ENCODE data around the gene CORO2B.
"Not testable (repeated sequence)": the region's sequence is repeated elsewhere in the genome, so short reads cannot be mapped to it uniquely, and the experiment has no call there.

DNA sequence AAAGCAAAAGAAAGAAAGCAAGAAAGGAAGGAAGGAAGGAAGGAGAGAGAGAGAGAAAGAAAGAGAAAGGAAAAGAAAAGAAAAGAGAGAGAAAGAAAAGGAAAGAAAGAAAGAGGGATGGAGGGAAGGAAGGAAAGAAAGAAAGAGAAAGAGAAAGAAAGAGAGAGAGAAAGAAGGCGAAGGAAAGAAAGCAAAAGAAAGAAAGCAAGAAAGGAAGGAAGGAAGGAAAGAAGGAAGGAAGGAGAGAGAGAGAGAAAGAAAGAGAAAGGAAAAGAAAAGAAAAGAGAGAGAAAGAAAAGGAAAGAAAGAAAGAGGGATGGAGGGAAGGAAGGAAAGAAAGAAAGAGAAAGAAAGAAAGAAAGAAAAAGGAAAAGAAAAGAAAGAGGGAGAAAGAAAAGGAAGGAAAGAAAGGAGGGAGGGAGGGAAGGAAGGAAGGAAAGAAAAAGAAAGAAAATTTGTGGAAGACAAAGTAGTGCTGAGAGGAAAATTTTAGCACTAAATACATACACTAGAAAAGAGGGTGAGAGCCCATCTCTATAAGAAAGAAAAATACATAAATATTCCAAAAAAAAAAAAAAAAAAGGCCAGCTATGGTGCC is 181.3 kb downstream of the CORO2B start:
- TF ChIP-seq, protein P1, sequence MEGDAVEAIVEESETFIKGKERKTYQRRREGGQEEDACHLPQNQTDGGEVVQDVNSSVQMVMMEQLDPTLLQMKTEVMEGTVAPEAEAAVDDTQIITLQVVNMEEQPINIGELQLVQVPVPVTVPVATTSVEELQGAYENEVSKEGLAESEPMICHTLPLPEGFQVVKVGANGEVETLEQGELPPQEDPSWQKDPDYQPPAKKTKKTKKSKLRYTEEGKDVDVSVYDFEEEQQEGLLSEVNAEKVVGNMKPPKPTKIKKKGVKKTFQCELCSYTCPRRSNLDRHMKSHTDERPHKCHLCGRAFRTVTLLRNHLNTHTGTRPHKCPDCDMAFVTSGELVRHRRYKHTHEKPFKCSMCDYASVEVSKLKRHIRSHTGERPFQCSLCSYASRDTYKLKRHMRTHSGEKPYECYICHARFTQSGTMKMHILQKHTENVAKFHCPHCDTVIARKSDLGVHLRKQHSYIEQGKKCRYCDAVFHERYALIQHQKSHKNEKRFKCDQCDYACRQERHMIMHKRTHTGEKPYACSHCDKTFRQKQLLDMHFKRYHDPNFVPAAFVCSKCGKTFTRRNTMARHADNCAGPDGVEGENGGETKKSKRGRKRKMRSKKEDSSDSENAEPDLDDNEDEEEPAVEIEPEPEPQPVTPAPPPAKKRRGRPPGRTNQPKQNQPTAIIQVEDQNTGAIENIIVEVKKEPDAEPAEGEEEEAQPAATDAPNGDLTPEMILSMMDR (IDR thresholded peaks at IDR 0.05): not testable (repeated sequence)
- not testable (repeated sequence) for TF ChIP-seq POLR2A (IDR thresholded peaks at IDR 0.05)

Measured in uterus (tissue), 2 donors.